Measurements from ENCODE around the gene HNRNPDL. TPM values are rescaled to one million over a fixed set of nuclear protein-coding genes. Genes with fewer than 3 reads are reported as not detected.

The HNRNPDL gene
- total and polyA plus RNA-seq, 12 donors, result 129 to 184 (median 151) TPM

DNA sequence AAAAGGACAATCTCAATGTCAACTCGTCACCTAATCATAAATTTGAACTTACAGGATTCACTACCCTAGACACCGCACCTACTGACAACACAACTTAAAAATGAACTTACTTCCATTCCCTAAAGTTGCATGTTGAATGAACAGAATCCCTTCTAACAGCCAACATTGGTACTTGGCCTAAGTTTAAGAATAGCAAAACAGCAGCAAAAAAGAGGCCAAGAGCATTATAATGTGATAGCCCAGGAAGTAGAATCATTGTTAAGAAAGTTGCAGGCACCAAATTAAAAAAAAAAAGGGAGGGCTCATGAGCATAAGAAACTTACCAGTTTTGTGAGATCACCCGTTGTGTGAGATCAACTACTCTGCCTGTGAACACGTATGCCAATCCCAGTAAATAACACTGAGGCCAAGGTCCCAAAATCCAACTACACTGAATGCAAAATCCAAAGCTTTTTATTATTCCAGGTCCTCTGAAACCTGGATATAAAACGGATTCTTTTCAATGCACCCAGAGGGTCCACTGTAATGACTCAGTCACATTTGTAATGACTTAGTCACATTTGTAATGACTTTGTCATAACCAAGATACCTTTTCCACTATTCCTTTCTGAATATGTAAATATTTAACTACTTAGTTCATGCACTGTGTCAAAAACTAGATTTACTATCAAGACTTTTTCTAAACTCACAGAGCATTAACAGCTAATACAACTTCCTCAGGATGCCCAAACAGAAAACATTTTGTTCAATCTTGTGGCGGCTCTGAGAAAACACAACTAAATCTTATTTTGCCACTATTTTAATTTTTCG is 6.8 kb downstream of the HNRNPDL start:
- peaks cover 0 to 65% (median 43%) of the 10 kb centered on the region in 9 donors for H3K36me3 ChIP-seq
- DNase-seq (no peak), ATAC-seq (no peak)
- WGBS, 2 donors, result 85 to 86% methylated on average over 7 of the region's 7 CpGs
- no peak overlapping the region for H3K4me3 ChIP-seq
- H3K27ac ChIP-seq, result no peak overlapping the region
- intact Hi-C loops (cut with DNase I), result loop anchor here in 2 of 10 donors (10.0 kb wide), 2 partner anchors 139 to 471 kb away; partner anchors contain the start of gene SEC31A (in 1 of the 2)
- no peaks in the 10 kb centered on the region for H3K27me3 ChIP-seq
- peaks cover 7 to 35% (median 32%) of the 10 kb centered on the region in 9 donors for H3K4me1 ChIP-seq
- H3K9me3 ChIP-seq, result no peaks in the 10 kb centered on the region
- TF ChIP-seq, protein P1, sequence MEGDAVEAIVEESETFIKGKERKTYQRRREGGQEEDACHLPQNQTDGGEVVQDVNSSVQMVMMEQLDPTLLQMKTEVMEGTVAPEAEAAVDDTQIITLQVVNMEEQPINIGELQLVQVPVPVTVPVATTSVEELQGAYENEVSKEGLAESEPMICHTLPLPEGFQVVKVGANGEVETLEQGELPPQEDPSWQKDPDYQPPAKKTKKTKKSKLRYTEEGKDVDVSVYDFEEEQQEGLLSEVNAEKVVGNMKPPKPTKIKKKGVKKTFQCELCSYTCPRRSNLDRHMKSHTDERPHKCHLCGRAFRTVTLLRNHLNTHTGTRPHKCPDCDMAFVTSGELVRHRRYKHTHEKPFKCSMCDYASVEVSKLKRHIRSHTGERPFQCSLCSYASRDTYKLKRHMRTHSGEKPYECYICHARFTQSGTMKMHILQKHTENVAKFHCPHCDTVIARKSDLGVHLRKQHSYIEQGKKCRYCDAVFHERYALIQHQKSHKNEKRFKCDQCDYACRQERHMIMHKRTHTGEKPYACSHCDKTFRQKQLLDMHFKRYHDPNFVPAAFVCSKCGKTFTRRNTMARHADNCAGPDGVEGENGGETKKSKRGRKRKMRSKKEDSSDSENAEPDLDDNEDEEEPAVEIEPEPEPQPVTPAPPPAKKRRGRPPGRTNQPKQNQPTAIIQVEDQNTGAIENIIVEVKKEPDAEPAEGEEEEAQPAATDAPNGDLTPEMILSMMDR (IDR thresholded peaks at IDR 0.05), result no peak

DNA sequence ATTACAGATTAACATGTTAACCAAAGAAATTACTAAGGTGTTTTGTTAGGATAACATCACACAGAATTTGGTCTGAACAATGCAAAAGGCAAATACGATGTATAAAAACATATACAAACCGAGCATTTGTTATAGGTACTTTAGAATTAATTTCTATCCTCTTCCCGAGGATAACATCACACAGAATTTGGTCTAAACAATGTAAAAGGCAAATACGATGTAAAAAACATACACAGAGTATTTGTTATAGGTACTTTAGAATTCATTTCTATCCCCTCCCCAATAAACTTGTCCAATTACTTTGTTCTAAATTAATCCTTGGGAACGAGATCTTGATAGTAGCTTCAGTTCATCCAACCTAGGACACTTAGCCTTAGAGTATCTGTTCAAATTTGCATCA is 7.6 kb downstream of the HNRNPDL start:
- no peaks in the 10 kb centered on the region for H3K9me3 ChIP-seq
- H3K4me3 ChIP-seq, result no peak overlapping the region
- no peak for ATAC-seq
- H3K27me3 ChIP-seq, result no peaks in the 10 kb centered on the region
- H3K4me1 ChIP-seq, result peaks cover 7 to 28% (median 24%) of the 10 kb centered on the region in 9 donors
- no peak for DNase-seq
- WGBS, 2 donors, result 85 to 88% methylated on average over 5 of the region's 5 CpGs
- H3K27ac ChIP-seq, result no peak overlapping the region
- H3K36me3 ChIP-seq, result peaks cover 0 to 60% (median 43%) of the 10 kb centered on the region in 9 donors
- intact Hi-C loops (cut with DNase I), result loop anchor here in 2 of 10 donors (10.0 kb wide), 2 partner anchors 138 to 472 kb away; partner anchors contain the start of gene SEC31A (in 1 of the 2)
- TF ChIP-seq, protein P1 (IDR thresholded peaks at IDR 0.05), result no peak

DNA sequence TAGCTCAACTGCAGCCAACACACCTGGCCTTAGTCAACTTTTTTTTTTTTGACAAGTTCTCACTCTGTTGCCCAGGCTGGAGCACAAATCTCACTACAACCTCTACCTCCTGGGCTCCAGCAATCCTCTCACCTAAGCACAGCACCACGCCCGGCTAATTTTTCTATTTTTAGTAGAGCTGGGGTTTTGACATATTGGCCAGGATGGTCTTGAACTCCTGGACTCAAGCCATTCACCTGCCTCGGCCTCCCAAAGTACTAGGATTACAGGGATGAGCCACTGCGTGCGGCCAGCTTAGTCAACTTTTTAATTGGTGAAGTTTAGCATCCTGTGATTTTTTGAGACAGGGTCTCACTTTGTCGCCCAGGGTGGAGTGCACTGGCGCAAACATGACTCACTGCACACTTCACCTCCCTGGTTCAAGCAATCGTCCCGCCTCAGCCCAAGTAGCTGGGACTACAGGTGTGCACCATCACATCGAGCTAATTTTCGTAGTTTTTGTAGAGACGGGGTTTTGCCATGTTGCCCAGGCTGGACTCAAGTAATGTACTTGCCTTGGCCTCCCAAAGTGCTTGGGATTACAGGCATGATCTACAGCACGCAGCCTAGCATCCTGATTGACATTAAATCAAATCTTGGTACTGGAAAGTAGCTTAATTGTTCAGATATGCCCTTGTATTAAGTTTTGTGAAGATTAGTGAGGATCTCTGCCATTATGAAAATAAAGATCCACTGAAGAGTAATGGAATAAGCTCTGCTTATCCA is 8.3 kb downstream of the HNRNPDL start:
- no peaks in the 10 kb centered on the region for H3K9me3 ChIP-seq
- TF ChIP-seq, protein P1 (IDR thresholded peaks at IDR 0.05), result no peak
- no peak overlapping the region for H3K4me3 ChIP-seq
- ATAC-seq, result peak in 5 of 8 donors; percentile 18 to 58 (median 21)
- peaks cover 0 to 54% (median 40%) of the 10 kb centered on the region in 9 donors for H3K36me3 ChIP-seq
- DNase-seq, result no peak
- H3K4me1 ChIP-seq, result peaks cover 6 to 21% (median 18%) of the 10 kb centered on the region in 9 donors
- WGBS, 2 donors, result 82 to 84% methylated on average over 13 of the region's 13 CpGs
- no peaks in the 10 kb centered on the region for H3K27me3 ChIP-seq
- H3K27ac ChIP-seq, result no peak overlapping the region
- intact Hi-C loops (cut with DNase I), result loop anchor here in 2 of 10 donors (10.0 kb wide), 2 partner anchors 137 to 473 kb away; partner anchors contain the start of gene SEC31A (in 1 of the 2)

DNA sequence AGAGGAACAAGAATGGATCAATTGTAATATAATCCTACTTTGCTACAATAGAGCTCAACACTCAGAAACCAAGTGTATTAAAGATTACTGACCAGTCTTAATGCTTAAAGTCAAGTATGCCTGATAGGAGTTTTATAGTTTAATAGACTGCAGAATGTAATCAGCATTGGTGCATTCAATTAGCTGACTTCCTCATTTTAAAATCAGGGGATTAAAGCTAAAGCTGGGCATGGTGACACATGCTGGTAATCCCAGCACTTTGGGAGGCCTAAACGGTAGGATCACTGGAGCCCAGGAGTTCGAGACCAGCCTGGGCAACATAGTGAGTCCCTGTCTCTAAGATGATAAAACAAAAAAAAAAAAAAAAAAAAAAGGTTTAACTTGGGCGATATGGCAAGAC is 10.8 kb downstream of the HNRNPDL start:
- DNase-seq (no peak), ATAC-seq (no peak)
- Histone ChIP-seq H3K9me3 (no peaks in the 10 kb centered on the region), H3K27ac (no peak overlapping the region), H3K27me3 (no peaks in the 10 kb centered on the region), H3K4me1 (no peaks in the 10 kb centered on the region), H3K36me3 (peaks cover 0 to 28% (median 21%) of the 10 kb centered on the region in 9 donors), H3K4me3 (no peak overlapping the region)
- intact Hi-C loops (cut with DNase I), result no loop called here
- TF ChIP-seq, protein P1 (IDR thresholded peaks at IDR 0.05), result no peak
- WGBS, 2 donors, result 85 to 89% methylated on average over 3 of the region's 3 CpGs

Measured in heart right ventricle (tissue), 16 donors.